OCI-LY7 (cell line): ENCODE data around the gene HLA-A.

Source experiments
- CTCF ChIP-seq: fragments of 200-600 bp; sonication (generic); conservative IDR thresholded peaks from 2 replicates; pipeline ENCODE4 v1.5.1; 2014; ENCODE audit warnings: mild to moderate bottlenecking, antibody characterized with exemption, low read length, moderate library complexity, mixed read lengths
- EZH2phosphoT487 ChIP-seq: fragments of 200-600 bp; sonication (generic); IDR thresholded peaks from 2 replicates; pipeline ENCODE4 v1.6.1; 2018; ENCODE audit warnings: low read depth, borderline replicate concordance, mild to moderate bottlenecking, mixed run types, antibody characterized with exemption, low read length, moderate library complexity, mixed read lengths

GRCh38 chr6:29943053-29943966, 978 bp downstream of the HLA-A start:
- TF ChIP-seq CTCF (no peak), EZH2phosphoT487 (no peak)
